ENCODE data around the gene SLC26A2.

The SLC26A2 gene

GRCh38 chr5:149979896-149980295 lies 19.3 kb downstream of the SLC26A2 start:
- H3K4me1 Mint-ChIP-seq, result no peaks in the 10 kb centered on the region
- no peaks in the 10 kb centered on the region for H3K9me3 Mint-ChIP-seq
- peak overlapping the region in 1 of 3 experiments; percentile 20 for H3K27ac Mint-ChIP-seq
- peaks cover 31% of the 10 kb centered on the region for H3K36me3 Mint-ChIP-seq (ENCODE audit: low read depth)
- TF ChIP-seq CTCF (IDR thresholded peaks at IDR 0.05; ENCODE audit: unreplicated experiment in 3 of 3), result no peak
- no peak overlapping the region for H3K4me3 Mint-ChIP-seq
- no peaks in the 10 kb centered on the region for H3K27me3 Mint-ChIP-seq (ENCODE audit: low read depth)

- no peak overlapping the region for H3K4me3 Mint-ChIP-seq
Measured at GRCh38 chr5:149981206-149981605, 20.6 kb downstream of the SLC26A2 start.

GRCh38 chr5:149982505-149982904 lies 21.9 kb downstream of the SLC26A2 start:
- Mint-ChIP-seq H3K27ac (no peak overlapping the region), H3K9me3 (no peaks in the 10 kb centered on the region), H3K4me3 (no peak overlapping the region), H3K36me3 (ENCODE audit: low read depth) (peaks cover 27% of the 10 kb centered on the region), H3K4me1 (no peaks in the 10 kb centered on the region), H3K27me3 (ENCODE audit: low read depth) (no peaks in the 10 kb centered on the region)
- TF ChIP-seq CTCF (IDR thresholded peaks at IDR 0.05; ENCODE audit: unreplicated experiment in 3 of 3), result no peak

More at GRCh38 chr5:149981206-149981605, 20.6 kb downstream of the SLC26A2 start:
- no peaks in the 10 kb centered on the region for H3K4me1 Mint-ChIP-seq
- H3K27me3 Mint-ChIP-seq (ENCODE audit: low read depth), result no peaks in the 10 kb centered on the region
- H3K9me3 Mint-ChIP-seq, result no peaks in the 10 kb centered on the region
- no peak overlapping the region for H3K27ac Mint-ChIP-seq
- no peak for TF ChIP-seq CTCF (IDR thresholded peaks at IDR 0.05; ENCODE audit: unreplicated experiment in 3 of 3)
- peaks cover 29% of the 10 kb centered on the region for H3K36me3 Mint-ChIP-seq (ENCODE audit: low read depth)

GRCh38 chr5:149988126-149988525 lies 27.6 kb downstream of the SLC26A2 start:
- no peaks in the 10 kb centered on the region for H3K9me3 Mint-ChIP-seq
- H3K27ac Mint-ChIP-seq, result no peak overlapping the region
- H3K4me1 Mint-ChIP-seq, result no peaks in the 10 kb centered on the region
- H3K4me3 Mint-ChIP-seq, result no peak overlapping the region
- H3K27me3 Mint-ChIP-seq (ENCODE audit: low read depth), result no peaks in the 10 kb centered on the region
- H3K36me3 Mint-ChIP-seq (ENCODE audit: low read depth), result no peaks in the 10 kb centered on the region
- TF ChIP-seq CTCF (IDR thresholded peaks at IDR 0.05; ENCODE audit: unreplicated experiment in 3 of 3), result no peak

GRCh38 chr5:149990518-149991376 lies 30.2 kb downstream of the SLC26A2 start:
- Mint-ChIP-seq H3K27me3 (ENCODE audit: low read depth) (no peaks in the 10 kb centered on the region), H3K36me3 (ENCODE audit: low read depth) (peaks cover 8% of the 10 kb centered on the region), H3K4me3 (no peak overlapping the region), H3K9me3 (no peaks in the 10 kb centered on the region), H3K27ac (no peak overlapping the region), H3K4me1 (no peaks in the 10 kb centered on the region)
- TF ChIP-seq CTCF (IDR thresholded peaks at IDR 0.05; ENCODE audit: unreplicated experiment in 3 of 3), result peak; percentile 90 to 97 (median 93)

- Mint-ChIP-seq H3K9me3 (no peaks in the 10 kb centered on the region), H3K27ac (no peak overlapping the region), H3K27me3 (ENCODE audit: low read depth) (no peaks in the 10 kb centered on the region), H3K4me1 (peaks cover under 1% of the 10 kb centered on the region), H3K36me3 (ENCODE audit: low read depth) (peaks cover 11% of the 10 kb centered on the region), H3K4me3 (no peak overlapping the region)
- no peak for TF ChIP-seq CTCF (IDR thresholded peaks at IDR 0.05; ENCODE audit: unreplicated experiment in 3 of 3)
Measured at GRCh38 chr5:149993471-149993870, 32.9 kb downstream of the SLC26A2 start.

All from nephron (organoid).